Right cardiac atrium (tissue), 5 donors: ENCODE results near the gene ADRA2A. TPM values are rescaled to one million over a fixed set of nuclear protein-coding genes. Genes with fewer than 3 reads are reported as not detected.
A peak's percentile ranks its signal among the peaks of the same experiment; 100 is the strongest.

Experiments used
- ATAC-seq, 2 donors: fragments of 200-7000 bp; cut with Tn5 transposase; one replicate each; pipeline versions ENCODE4 v1.8.0 to v1.9.1; 2020; ENCODE audit warnings: moderate library complexity in 2 of 2, mild to moderate bottlenecking in 1 of 2
- DNase-seq, 3 donors: peaks; one replicate each; pipeline ENCODE4 v3.0.0-alpha.2; 2020
- H3K27ac ChIP-seq: one replicate; pipeline ENCODE4 v1.5.1; 2013; ENCODE audit warnings: mild to moderate bottlenecking, low read length, control low read depth, moderate library complexity
- H3K27me3 ChIP-seq: one replicate; pipeline ENCODE4 v1.6.1; 2013; ENCODE audit not compliant: control insufficient read depth, insufficient read depth
- H3K4me1 ChIP-seq: one replicate; pipeline ENCODE4 v1.6.1; 2013; ENCODE audit warnings: low read length; ENCODE audit not compliant: control insufficient read depth, insufficient read depth
- H3K4me3 ChIP-seq: one replicate; pipeline ENCODE4 v1.5.1; 2013; ENCODE audit warnings: low read length, control low read depth
- H3K9me3 ChIP-seq: one replicate; pipeline ENCODE4 v1.6.1; 2013; ENCODE audit warnings: low read length; ENCODE audit not compliant: control insufficient read depth
- WGBS: extraction: QIAGEN DNeasy Blood & Tissue Kit; methylation state at CpG from one replicate; pipeline ENCODE4 v1.1.7; 2013; 5-methylcytosine and 5-hydroxymethylcytosine counted together
- intact Hi-C, 4 donors: fragments of 100-400 bp; cut with DNase I; formaldehyde crosslinking; loops; one replicate each; pipeline versions ENCODE4 v1.11.0 to v1.14.0; 2022 to 2023
- polyA plus RNA-seq: library from polyadenylated mRNA; stranded (reverse); fragments of 200-250 nt; gene quantifications from one replicate; pipeline ENCODE4 v1.2.3, GENCODE V29; 2013
- total RNA-seq, 4 donors: library from RNA; stranded (reverse); fragmentation: NEBNext Ultra II Directional; extraction: Animal tissue kit (Norgen Biotek cat#: 25700); gene quantifications; one replicate each; pipeline ENCODE4 v1.2.1, GENCODE V29; 2021
- donor health status: healthy with polysubstance abuse.
- donor health status: DM: no; HTN: yes; CAD: no.
- donor health status: DM: no; HTN: no; CAD: no.
- donor health status: DM: no; HTN: yes; CAD: no; lungs with severe emphysema.
- donor health status: DM: yes; HTN: yes; CAD: no.

The ADRA2A gene
- total and polyA plus RNA-seq, 5 donors, result 0.41 to 0.86 (median 0.74) TPM

- DNase-seq (no peak), ATAC-seq (no peak)
- H3K4me3 ChIP-seq, result no peak overlapping the region
- H3K27me3 ChIP-seq, result no peaks in the 10 kb centered on the region
- no peak overlapping the region for H3K27ac ChIP-seq
- H3K4me1 ChIP-seq, result no peaks in the 10 kb centered on the region
- 79% methylated on average over 14 of the region's 14 CpGs for WGBS
- intact Hi-C loops, result no loop called here
- H3K9me3 ChIP-seq, result no peaks in the 10 kb centered on the region
Measured at GRCh38 chr10:111084366-111085255, 7.8 kb downstream of the ADRA2A start.

- 82% methylated on average over 6 of the region's 6 CpGs for WGBS
- intact Hi-C loops, result no loop called here
- Histone ChIP-seq H3K4me1 (no peaks in the 10 kb centered on the region), H3K27ac (no peak overlapping the region), H3K9me3 (no peaks in the 10 kb centered on the region), H3K4me3 (no peak overlapping the region), H3K27me3 (no peaks in the 10 kb centered on the region)
- ATAC-seq (no peak), DNase-seq (peak in 1 of 3 donors; percentile 59)
Measured at GRCh38 chr10:111085690-111086353, 9.0 kb downstream of the ADRA2A start.

GRCh38 chr10:111086574-111086973 is 9.7 kb downstream of the ADRA2A start:
- intact Hi-C loops, result no loop called here
- Histone ChIP-seq H3K27me3 (no peaks in the 10 kb centered on the region), H3K9me3 (no peaks in the 10 kb centered on the region), H3K4me1 (no peaks in the 10 kb centered on the region), H3K27ac (no peak overlapping the region), H3K4me3 (no peak overlapping the region)
- WGBS, result 56% methylated on average over 3 of the region's 3 CpGs
- DNase-seq (no peak), ATAC-seq (no peak)

GRCh38 chr10:111087331-111087756 is 10.5 kb downstream of the ADRA2A start:
- Histone ChIP-seq H3K27me3 (no peaks in the 10 kb centered on the region), H3K4me3 (no peak overlapping the region), H3K4me1 (no peaks in the 10 kb centered on the region), H3K9me3 (no peaks in the 10 kb centered on the region), H3K27ac (no peak overlapping the region)
- intact Hi-C loops, result no loop called here
- no peak for ATAC-seq
- 87% methylated on average over 11 of the region's 11 CpGs for WGBS
- DNase-seq, result no peak

- 75% methylated on average over 4 of the region's 4 CpGs for WGBS
- H3K9me3 ChIP-seq, result no peaks in the 10 kb centered on the region
- H3K27ac ChIP-seq, result no peak overlapping the region
- H3K27me3 ChIP-seq, result no peaks in the 10 kb centered on the region
- no peaks in the 10 kb centered on the region for H3K4me1 ChIP-seq
- intact Hi-C loops, result no loop called here
- ATAC-seq (no peak), DNase-seq (no peak)
- H3K4me3 ChIP-seq, result no peak overlapping the region
Measured at GRCh38 chr10:111087968-111088505, 11.2 kb downstream of the ADRA2A start.

- 88% methylated on average over 3 of the region's 3 CpGs for WGBS
- DNase-seq (no peak), ATAC-seq (no peak)
- intact Hi-C loops, result no loop called here
- Histone ChIP-seq H3K27ac (no peak overlapping the region), H3K4me1 (no peaks in the 10 kb centered on the region), H3K27me3 (no peaks in the 10 kb centered on the region), H3K9me3 (no peaks in the 10 kb centered on the region), H3K4me3 (no peak overlapping the region)
Measured at GRCh38 chr10:111089293-111089692, 12.5 kb downstream of the ADRA2A start.

- ATAC-seq, result no peak
- intact Hi-C loops, result no loop called here
- 85% methylated on average over 7 of the region's 7 CpGs for WGBS
Measured at GRCh38 chr10:111091833-111092232, 15.0 kb downstream of the ADRA2A start.

GRCh38 chr10:111093741-111094380 is 17.0 kb downstream of the ADRA2A start:
- Histone ChIP-seq H3K27me3 (no peaks in the 10 kb centered on the region), H3K4me3 (no peak overlapping the region), H3K27ac (no peak overlapping the region), H3K9me3 (no peaks in the 10 kb centered on the region), H3K4me1 (no peaks in the 10 kb centered on the region)
- no peak for DNase-seq
- 70% methylated on average over 3 of the region's 3 CpGs for WGBS
- intact Hi-C loops, result no loop called here
- no peak for ATAC-seq

More at GRCh38 chr10:111091833-111092232, 15.0 kb downstream of the ADRA2A start:
- DNase-seq, result no peak
- Histone ChIP-seq H3K9me3 (no peaks in the 10 kb centered on the region), H3K27ac (no peak overlapping the region), H3K27me3 (no peaks in the 10 kb centered on the region), H3K4me3 (no peak overlapping the region), H3K4me1 (no peaks in the 10 kb centered on the region)

- no peak for DNase-seq
- intact Hi-C loops, result no loop called here
- Histone ChIP-seq H3K27ac (no peak overlapping the region), H3K27me3 (no peaks in the 10 kb centered on the region), H3K4me1 (no peaks in the 10 kb centered on the region), H3K9me3 (no peaks in the 10 kb centered on the region), H3K4me3 (no peak overlapping the region)
- ATAC-seq, result no peak
- 83% methylated on average over 1 of the region's 1 CpG for WGBS
Measured at GRCh38 chr10:111098679-111099437, 22.0 kb downstream of the ADRA2A start.

- intact Hi-C loops, result no loop called here
- no peak for DNase-seq
- WGBS, result 55% methylated on average over 5 of the region's 5 CpGs
- H3K27ac ChIP-seq, result no peak overlapping the region
- no peak overlapping the region for H3K4me3 ChIP-seq
- H3K27me3 ChIP-seq, result no peaks in the 10 kb centered on the region
- ATAC-seq, result no peak
- H3K4me1 ChIP-seq, result no peaks in the 10 kb centered on the region
- no peaks in the 10 kb centered on the region for H3K9me3 ChIP-seq
Measured at GRCh38 chr10:111100198-111100597, 23.4 kb downstream of the ADRA2A start.
